ENCODE data around the gene PHYHD1. TPM values are rescaled to one million over a fixed set of nuclear protein-coding genes. Genes with fewer than 3 reads are reported as not detected.

Gene PHYHD1
- total RNA-seq, 1 donor from 2014 or later, result 0.47 TPM

DNA sequence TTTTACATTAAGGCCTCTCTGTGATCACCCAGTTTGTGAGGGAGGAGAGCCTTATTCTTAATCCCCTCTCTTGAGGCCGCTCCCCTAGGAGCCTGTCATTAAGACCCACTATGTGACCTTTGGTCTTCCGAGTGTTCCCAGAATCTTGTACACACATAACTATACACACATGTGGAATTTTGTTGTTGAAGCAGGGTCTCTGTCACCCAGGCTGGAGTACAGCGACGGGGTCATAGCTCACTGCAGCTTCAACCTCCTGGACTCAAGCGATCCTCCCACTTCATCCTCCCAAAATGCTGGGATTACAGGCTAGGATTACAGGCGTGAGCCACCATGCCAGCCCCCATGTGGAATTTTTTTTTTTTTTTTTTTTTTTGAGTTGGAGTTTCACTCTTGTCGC, 14.8 kb upstream of the PHYHD1 start:
- Mint-ChIP-seq H3K4me1 (peaks cover 41% of the 10 kb centered on the region), H3K9me3 (no peaks in the 10 kb centered on the region), H3K27ac (peak overlapping the region; percentile 17), H3K4me3 (no peak overlapping the region), H3K27me3 (no peaks in the 10 kb centered on the region), H3K36me3 (ENCODE audit: low read depth) (peaks cover 29% of the 10 kb centered on the region)
- no peak for DNase-seq
- intact Hi-C loops (cut with micrococcal nuclease), result no loop called here

- H3K9me3 Mint-ChIP-seq, result no peaks in the 10 kb centered on the region
- DNase-seq, result no peak
- H3K4me1 Mint-ChIP-seq, result peaks cover 47% of the 10 kb centered on the region
- intact Hi-C loops (cut with micrococcal nuclease), result no loop called here
- H3K27me3 Mint-ChIP-seq, result no peaks in the 10 kb centered on the region
- H3K27ac Mint-ChIP-seq, result peak overlapping the region; percentile 82
- H3K36me3 Mint-ChIP-seq (ENCODE audit: low read depth), result peaks cover 31% of the 10 kb centered on the region
- H3K4me3 Mint-ChIP-seq, result no peak overlapping the region
These were observed 14.0 kb upstream of the PHYHD1 start for GRCh38 chr9:128906741-128907140.

DNA sequence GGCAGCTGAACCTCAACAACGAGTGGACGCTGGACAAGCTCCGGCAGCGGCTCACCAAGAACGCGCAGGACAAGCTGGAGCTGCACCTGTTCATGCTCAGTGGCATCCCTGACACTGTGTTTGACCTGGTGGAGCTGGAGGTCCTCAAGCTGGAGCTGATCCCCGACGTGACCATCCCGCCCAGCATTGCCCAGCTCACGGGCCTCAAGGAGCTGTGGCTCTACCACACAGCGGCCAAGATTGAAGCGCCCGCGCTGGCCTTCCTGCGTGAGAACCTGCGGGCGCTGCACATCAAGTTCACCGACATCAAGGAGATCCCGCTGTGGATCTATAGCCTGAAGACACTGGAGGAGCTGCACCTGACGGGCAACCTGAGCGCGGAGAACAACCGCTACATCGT, 12.4 kb upstream of the PHYHD1 start:
- Mint-ChIP-seq H3K36me3 (ENCODE audit: low read depth) (peaks cover 44% of the 10 kb centered on the region), H3K9me3 (no peaks in the 10 kb centered on the region), H3K4me1 (peaks cover 50% of the 10 kb centered on the region), H3K4me3 (no peak overlapping the region), H3K27ac (no peak overlapping the region), H3K27me3 (no peaks in the 10 kb centered on the region)
- DNase-seq, result no peak
- intact Hi-C loops (cut with micrococcal nuclease), result no loop called here

DNA sequence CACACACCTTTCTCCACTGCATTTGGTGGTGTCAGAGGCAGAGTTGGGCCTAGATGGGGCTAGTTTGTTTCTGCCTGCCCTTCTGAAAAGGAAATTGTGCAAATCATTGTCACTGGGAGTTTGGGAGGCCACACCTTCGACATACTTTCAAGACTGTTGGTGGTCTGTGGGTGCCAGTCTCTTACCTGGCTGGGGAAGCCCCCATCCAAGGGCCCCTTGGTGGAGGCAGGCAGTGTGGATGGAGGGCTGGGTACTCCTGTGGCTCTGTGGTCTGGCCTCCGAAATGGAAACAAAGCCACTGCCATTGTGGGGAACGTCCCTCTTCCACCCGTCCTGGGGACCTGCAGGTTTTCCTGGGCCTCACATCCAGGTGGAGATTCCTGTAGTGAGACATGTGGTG, 10.9 kb upstream of the PHYHD1 start:
- DNase-seq, result no peak
- Mint-ChIP-seq H3K36me3 (ENCODE audit: low read depth) (peaks cover 46% of the 10 kb centered on the region), H3K27me3 (no peaks in the 10 kb centered on the region), H3K4me3 (no peak overlapping the region), H3K9me3 (no peaks in the 10 kb centered on the region), H3K27ac (no peak overlapping the region), H3K4me1 (peaks cover 53% of the 10 kb centered on the region)
- intact Hi-C loops (cut with micrococcal nuclease), result no loop called here

GRCh38 chr9:128910906-128911305, 9.9 kb upstream of the PHYHD1 start:
- H3K4me1 Mint-ChIP-seq, result peaks cover 48% of the 10 kb centered on the region
- H3K27me3 Mint-ChIP-seq, result no peaks in the 10 kb centered on the region
- H3K4me3 Mint-ChIP-seq, result no peak overlapping the region
- peak overlapping the region; percentile 80 for H3K27ac Mint-ChIP-seq
- H3K9me3 Mint-ChIP-seq, result no peaks in the 10 kb centered on the region
- intact Hi-C loops (cut with micrococcal nuclease), result no loop called here
- peaks cover 47% of the 10 kb centered on the region for H3K36me3 Mint-ChIP-seq (ENCODE audit: low read depth)
- DNase-seq, result no peak

DNA sequence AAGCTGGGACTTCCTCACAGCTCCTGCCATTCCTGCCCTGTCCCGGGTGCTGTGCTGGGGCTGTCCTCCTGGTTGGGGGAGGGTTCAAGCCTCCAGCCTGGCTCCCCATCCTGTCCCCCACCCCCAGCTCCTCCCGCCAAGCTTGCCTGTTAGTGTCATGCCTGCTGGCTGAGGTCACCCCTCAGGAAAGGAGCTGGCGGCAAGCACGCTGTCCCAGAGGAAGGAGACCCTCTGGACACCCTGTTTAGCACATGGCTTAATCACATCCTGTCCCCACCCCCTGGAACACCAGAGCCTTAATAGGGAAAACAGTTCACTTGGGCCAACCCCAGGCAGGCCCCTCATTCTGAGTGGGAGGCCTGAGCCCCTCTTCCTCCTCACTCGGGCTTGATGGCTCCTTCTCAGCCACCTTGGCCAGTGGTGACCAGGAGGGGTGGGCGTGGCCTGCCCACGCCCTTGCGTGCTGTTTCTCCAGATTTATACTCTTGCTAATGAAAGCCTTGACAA, 9.2 kb upstream of the PHYHD1 start:
- peaks cover 49% of the 10 kb centered on the region for H3K36me3 Mint-ChIP-seq (ENCODE audit: low read depth)

GRCh38 chr9:128912270-128912853, 8.4 kb upstream of the PHYHD1 start:
- H3K27me3 Mint-ChIP-seq, result no peaks in the 10 kb centered on the region
- H3K9me3 Mint-ChIP-seq, result no peaks in the 10 kb centered on the region
- peak overlapping the region; percentile 94 for H3K27ac Mint-ChIP-seq
- H3K4me1 Mint-ChIP-seq, result peaks cover 44% of the 10 kb centered on the region
- peaks cover 48% of the 10 kb centered on the region for H3K36me3 Mint-ChIP-seq (ENCODE audit: low read depth)
- H3K4me3 Mint-ChIP-seq, result peak overlapping the region; percentile 74
- intact Hi-C loops (cut with micrococcal nuclease), result loop anchor here (1.0 kb wide), 1 partner anchor 10 kb away; no protein-coding TSS in a partner anchor
- no peak for DNase-seq

More for the DNA sequence above, 9.2 kb upstream of the PHYHD1 start:
- peak overlapping the region; percentile 74 for H3K4me3 Mint-ChIP-seq
- no peak for DNase-seq
- no peaks in the 10 kb centered on the region for H3K27me3 Mint-ChIP-seq
- no peaks in the 10 kb centered on the region for H3K9me3 Mint-ChIP-seq
- H3K4me1 Mint-ChIP-seq, result peaks cover 46% of the 10 kb centered on the region
- intact Hi-C loops (cut with micrococcal nuclease), result loop anchor here (1.0 kb wide), 1 partner anchor 9 kb away; no protein-coding TSS in a partner anchor
- H3K27ac Mint-ChIP-seq, result peak overlapping the region; percentile 94

GRCh38 chr9:128913048-128913900, 7.5 kb upstream of the PHYHD1 start:
- H3K36me3 Mint-ChIP-seq (ENCODE audit: low read depth), result peaks cover 49% of the 10 kb centered on the region
- intact Hi-C loops (cut with micrococcal nuclease), result no loop called here
- peak overlapping the region; percentile 94 for H3K27ac Mint-ChIP-seq
- H3K4me1 Mint-ChIP-seq, result peaks cover 42% of the 10 kb centered on the region
- DNase-seq, result no peak
- no peaks in the 10 kb centered on the region for H3K9me3 Mint-ChIP-seq
- H3K27me3 Mint-ChIP-seq, result no peaks in the 10 kb centered on the region
- peak overlapping the region; percentile 74 for H3K4me3 Mint-ChIP-seq

GRCh38 chr9:128913995-128914772, 6.6 kb upstream of the PHYHD1 start:
- Mint-ChIP-seq H3K27ac (peak overlapping the region; percentile 74), H3K4me3 (no peak overlapping the region), H3K36me3 (ENCODE audit: low read depth) (peaks cover 41% of the 10 kb centered on the region), H3K9me3 (no peaks in the 10 kb centered on the region), H3K4me1 (peaks cover 38% of the 10 kb centered on the region), H3K27me3 (no peaks in the 10 kb centered on the region)
- intact Hi-C loops (cut with micrococcal nuclease), result no loop called here
- no peak for DNase-seq

DNA sequence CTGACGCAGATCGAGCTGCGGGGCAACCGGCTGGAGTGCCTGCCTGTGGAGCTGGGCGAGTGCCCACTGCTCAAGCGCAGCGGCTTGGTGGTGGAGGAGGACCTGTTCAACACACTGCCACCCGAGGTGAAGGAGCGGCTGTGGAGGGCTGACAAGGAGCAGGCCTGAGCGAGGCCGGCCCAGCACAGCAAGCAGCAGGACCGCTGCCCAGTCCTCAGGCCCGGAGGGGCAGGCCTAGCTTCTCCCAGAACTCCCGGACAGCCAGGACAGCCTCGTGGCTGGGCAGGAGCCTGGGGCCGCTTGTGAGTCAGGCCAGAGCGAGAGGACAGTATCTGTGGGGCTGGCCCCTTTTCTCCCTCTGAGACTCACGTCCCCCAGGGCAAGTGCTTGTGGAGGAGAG, 4.6 kb upstream of the PHYHD1 start:
- H3K27ac Mint-ChIP-seq, result no peak overlapping the region
- peaks cover 35% of the 10 kb centered on the region for H3K36me3 Mint-ChIP-seq (ENCODE audit: low read depth)

GRCh38 chr9:128916745-128917144, 4.0 kb upstream of the PHYHD1 start:
- no peak overlapping the region for H3K4me3 Mint-ChIP-seq
- peaks cover 35% of the 10 kb centered on the region for H3K36me3 Mint-ChIP-seq (ENCODE audit: low read depth)
- DNase-seq, result no peak
- H3K27me3 Mint-ChIP-seq, result no peaks in the 10 kb centered on the region
- peak overlapping the region; percentile 43 for H3K27ac Mint-ChIP-seq
- H3K4me1 Mint-ChIP-seq, result peaks cover 27% of the 10 kb centered on the region
- intact Hi-C loops (cut with micrococcal nuclease), result no loop called here
- H3K9me3 Mint-ChIP-seq, result no peaks in the 10 kb centered on the region

More for the DNA sequence above, 4.6 kb upstream of the PHYHD1 start:
- Mint-ChIP-seq H3K4me3 (no peak overlapping the region), H3K9me3 (no peaks in the 10 kb centered on the region), H3K27me3 (no peaks in the 10 kb centered on the region), H3K4me1 (peaks cover 30% of the 10 kb centered on the region)
- DNase-seq, result no peak
- intact Hi-C loops (cut with micrococcal nuclease), result no loop called here

- Mint-ChIP-seq H3K4me3 (no peak overlapping the region), H3K36me3 (ENCODE audit: low read depth) (peaks cover 33% of the 10 kb centered on the region), H3K27ac (peak overlapping the region; percentile 59), H3K9me3 (no peaks in the 10 kb centered on the region), H3K4me1 (peaks cover 21% of the 10 kb centered on the region), H3K27me3 (no peaks in the 10 kb centered on the region)
- no peak for DNase-seq
- intact Hi-C loops (cut with micrococcal nuclease), result no loop called here
These were observed 3.5 kb upstream of the PHYHD1 start for GRCh38 chr9:128917151-128917849.

DNA sequence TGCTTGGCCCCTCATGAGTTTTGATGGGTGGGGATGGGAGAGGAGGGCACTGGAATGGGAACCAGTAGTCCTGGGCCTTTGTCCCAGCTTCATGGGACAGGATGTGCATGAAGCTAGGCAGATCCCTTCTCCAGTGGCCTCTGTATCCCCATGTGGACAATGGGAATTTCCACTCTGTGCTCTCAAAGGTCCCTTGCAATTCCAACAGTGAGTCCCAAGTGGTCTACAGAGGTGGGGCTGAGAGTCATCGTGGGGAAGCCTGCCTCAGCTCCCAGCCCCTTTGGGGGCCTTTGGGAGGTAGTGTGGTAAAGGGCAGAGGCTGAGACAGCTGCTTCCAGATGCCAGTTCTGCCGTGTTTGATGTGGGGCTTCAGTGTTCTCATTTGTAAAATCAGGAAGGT, 1.9 kb upstream of the PHYHD1 start:
- intact Hi-C loops (cut with micrococcal nuclease), result no loop called here
- peak overlapping the region; percentile 58 for H3K27ac Mint-ChIP-seq
- H3K9me3 Mint-ChIP-seq, result no peaks in the 10 kb centered on the region

More for the DNA sequence above, 1.9 kb upstream of the PHYHD1 start:
- DNase-seq, result no peak
- H3K36me3 Mint-ChIP-seq (ENCODE audit: low read depth), result peaks cover 21% of the 10 kb centered on the region
- no peaks in the 10 kb centered on the region for H3K27me3 Mint-ChIP-seq
- H3K4me1 Mint-ChIP-seq, result peaks cover 6% of the 10 kb centered on the region
- no peak overlapping the region for H3K4me3 Mint-ChIP-seq
